Activated CD4-positive, alpha-beta T cell treated with anti-CD3 and anti-CD28 coated beads for 36 hours (primary cell): ENCODE measurements around the gene PPP4C. TPM values are rescaled to one million over a fixed set of nuclear protein-coding genes. Genes with fewer than 3 reads are reported as not detected.
A peak's percentile ranks its signal among the peaks of the same experiment; 100 is the strongest.
"Not testable (repeated sequence)": the region's sequence is repeated elsewhere in the genome, so short reads cannot be mapped to it uniquely, and the experiment has no call there.

Experiments used
- ATAC-seq: fragments of 200-7000 bp; cut with Tn5 transposase; one replicate; pipeline ENCODE4 v1.10.0; 2021; ENCODE audit warnings: mild to moderate bottlenecking, moderate library complexity
- CTCF ChIA-PET: fragments of 350-600 bp; sonication (Branson Sonifier 250); formaldehyde crosslinking; loops from one replicate; lab custom pipeline; 2021; ENCODE audit warnings: antibody characterized with exemption; lab: Charles Lee
- POLR2A ChIA-PET: fragments of 350-600 bp; sonication (Branson Sonifier 250); formaldehyde crosslinking; loops from one replicate; lab custom pipeline; 2021; ENCODE audit warnings: antibody characterized with exemption, inconsistent platforms; lab: Charles Lee
- DNase-seq: peaks from one replicate; pipeline ENCODE4 v3.0.0-alpha.2; 2020
- H3K27ac Mint-ChIP-seq: one replicate; pipeline ENCODE4 v1.8.0; 2021; ENCODE audit warnings: mixed read lengths
- H3K27me3 Mint-ChIP-seq: one replicate; pipeline ENCODE4 v1.8.0; 2021; ENCODE audit warnings: mixed read lengths
- H3K36me3 Mint-ChIP-seq: one replicate; pipeline ENCODE4 v1.8.0; 2021; ENCODE audit warnings: low read depth, mixed read lengths
- H3K4me1 Mint-ChIP-seq: one replicate; pipeline ENCODE4 v1.8.0; 2021; ENCODE audit warnings: mixed read lengths
- H3K4me3 Mint-ChIP-seq: one replicate; pipeline ENCODE4 v1.8.0; 2021; ENCODE audit warnings: mild to moderate bottlenecking, moderate library complexity, mixed read lengths
- H3K9me3 Mint-ChIP-seq: one replicate; pipeline ENCODE4 v1.8.0; 2021; ENCODE audit warnings: low read depth, mixed read lengths
- intact Hi-C, 2 experiments: fragments of 100-400 bp; cut with DNase I in 1 of 2; cut with micrococcal nuclease in 1 of 2; formaldehyde crosslinking; loops; one replicate each; pipeline versions ENCODE4 v1.14.2 to v1.15.1; 2022 to 2024; cut with DNase I, micrococcal nuclease
- total RNA-seq, 2 experiments: library from RNA; stranded (reverse); gene quantifications; one replicate each; pipeline ENCODE4 v1.2.3, GENCODE V29; 2021

The PPP4C gene
- total RNA-seq, 2 experiments from 2014 or later: 106 to 113 TPM

DNA sequence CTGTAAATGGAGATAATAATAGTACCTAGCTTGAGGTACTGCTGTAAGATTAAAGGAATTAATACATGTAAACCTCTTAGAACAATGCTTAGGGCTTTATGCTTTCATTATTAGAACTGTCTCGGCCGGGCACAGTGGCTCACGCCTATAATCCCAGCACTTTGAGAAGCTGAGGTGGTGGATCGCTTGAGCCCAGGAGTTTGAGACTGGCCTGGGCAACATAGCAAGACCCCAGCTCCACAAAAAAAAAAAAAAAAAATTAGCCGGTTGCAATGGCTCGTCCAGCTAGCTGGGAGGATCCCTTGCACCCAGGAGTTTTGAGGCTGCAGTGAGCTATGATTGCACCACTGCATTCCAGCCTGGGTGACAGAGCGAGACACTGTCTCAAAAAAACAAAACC, 39.0 kb downstream of the PPP4C start:
- H3K4me1 Mint-ChIP-seq, POLR2A ChIA-PET, H3K9me3 Mint-ChIP-seq, ATAC-seq, DNase-seq, H3K27ac Mint-ChIP-seq, H3K4me3 Mint-ChIP-seq, H3K27me3 Mint-ChIP-seq: not testable (repeated sequence)
- CTCF ChIA-PET: interaction anchor here (4.6 kb wide), 1 partner anchor 22 kb away, joined by 31 read pairs; the partner anchor contains the start of gene TBX6
- peaks cover 13% of the 10 kb centered on the region for H3K36me3 Mint-ChIP-seq
- intact Hi-C loops: loop anchor here in 1 of 2 experiments (10.0 kb wide), 1 partner anchor 290 kb away; the partner anchor contains the start of gene ZNF771

DNA sequence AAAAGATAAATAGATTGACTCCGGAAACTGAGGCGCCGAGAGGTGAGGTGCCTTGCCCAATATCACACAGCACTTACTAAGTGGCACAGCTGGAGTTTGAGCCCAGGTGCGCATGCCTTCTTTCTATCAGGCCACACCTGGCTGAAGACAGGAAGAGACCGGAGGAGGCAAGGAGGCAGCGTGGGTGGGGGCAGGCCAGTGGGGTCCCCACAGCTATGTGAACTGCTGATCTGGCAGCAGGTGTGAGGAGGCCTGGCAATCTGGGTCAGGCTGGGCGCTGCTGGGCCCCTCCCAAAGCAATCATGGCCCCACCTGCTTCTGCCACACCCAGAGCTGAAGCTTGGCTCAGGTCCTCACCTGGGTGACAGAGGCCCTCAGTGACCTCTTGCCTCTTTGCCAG, 39.4 kb downstream of the PPP4C start:
- Mint-ChIP-seq H3K27ac (no peak overlapping the region), H3K9me3 (no peaks in the 10 kb centered on the region), H3K27me3 (no peaks in the 10 kb centered on the region), H3K36me3 (peaks cover 13% of the 10 kb centered on the region), H3K4me3 (no peak overlapping the region), H3K4me1 (peaks cover 6% of the 10 kb centered on the region)
- no peak for ATAC-seq
- DNase-seq: no peak
- CTCF ChIA-PET: no interaction called here
- POLR2A ChIA-PET: no interaction called here
- intact Hi-C loops: loop anchor here in 1 of 2 experiments (10.0 kb wide), 1 partner anchor 290 kb away; the partner anchor contains the start of gene ZNF771

GRCh38 chr16:30116291-30117207, 40.8 kb downstream of the PPP4C start:
- DNase-seq (no peak), ATAC-seq (no peak)
- Mint-ChIP-seq H3K9me3 (no peaks in the 10 kb centered on the region), H3K27me3 (no peaks in the 10 kb centered on the region), H3K27ac (no peak overlapping the region), H3K4me3 (no peak overlapping the region), H3K4me1 (peaks cover 8% of the 10 kb centered on the region), H3K36me3 (peaks cover 10% of the 10 kb centered on the region)
- ChIA-PET CTCF (interaction anchor here (0.9 to 1.1 kb wide), 2 partner anchors 25 to 36 kb away, joined by 4 to 6 read pairs; partner anchors contain the start of gene TBX6), POLR2A (no interaction called here)
- intact Hi-C loops: loop anchor here in 1 of 2 experiments (10.0 kb wide), 1 partner anchor 288 kb away; the partner anchor contains the start of gene ZNF771

DNA sequence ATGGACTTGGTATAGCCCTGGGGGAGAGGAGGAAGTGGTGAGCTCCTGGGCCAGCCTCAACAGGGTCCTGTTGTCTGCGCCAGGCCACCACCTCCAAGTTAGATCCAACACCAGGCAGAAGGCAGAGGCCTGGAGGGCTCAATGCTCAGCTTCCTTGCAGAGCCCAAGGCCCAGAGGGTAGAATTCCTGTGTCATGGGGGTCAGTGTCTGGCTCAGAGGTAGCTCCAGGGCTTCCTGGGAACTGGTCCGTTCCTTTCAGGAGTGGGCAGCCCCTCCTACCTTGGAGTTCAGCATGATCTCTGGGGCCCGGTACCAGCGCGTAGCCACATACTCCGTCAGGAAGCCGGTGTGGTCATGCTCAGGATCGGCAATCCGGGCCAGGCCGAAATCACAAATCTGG, 42.0 kb downstream of the PPP4C start:
- DNase-seq (no peak), ATAC-seq (no peak)
- H3K4me3 Mint-ChIP-seq: no peak overlapping the region
- ChIA-PET POLR2A (no interaction called here), CTCF (interaction anchor here (0.9 kb wide), 1 partner anchor 35 kb away, joined by 4 read pairs; no protein-coding TSS in a partner anchor)
- intact Hi-C loops: loop anchor here in 1 of 2 experiments (10.0 kb wide), 1 partner anchor 287 kb away; the partner anchor contains the start of gene ZNF771
- H3K27ac Mint-ChIP-seq: no peak overlapping the region
- H3K36me3 Mint-ChIP-seq: peaks cover 6% of the 10 kb centered on the region
- no peaks in the 10 kb centered on the region for H3K9me3 Mint-ChIP-seq
- H3K27me3 Mint-ChIP-seq: no peaks in the 10 kb centered on the region
- peaks cover 16% of the 10 kb centered on the region for H3K4me1 Mint-ChIP-seq

GRCh38 chr16:30119428-30119827, 43.6 kb downstream of the PPP4C start:
- H3K4me3 Mint-ChIP-seq: no peak overlapping the region
- no peaks in the 10 kb centered on the region for H3K9me3 Mint-ChIP-seq
- no peak overlapping the region for H3K27ac Mint-ChIP-seq

DNA sequence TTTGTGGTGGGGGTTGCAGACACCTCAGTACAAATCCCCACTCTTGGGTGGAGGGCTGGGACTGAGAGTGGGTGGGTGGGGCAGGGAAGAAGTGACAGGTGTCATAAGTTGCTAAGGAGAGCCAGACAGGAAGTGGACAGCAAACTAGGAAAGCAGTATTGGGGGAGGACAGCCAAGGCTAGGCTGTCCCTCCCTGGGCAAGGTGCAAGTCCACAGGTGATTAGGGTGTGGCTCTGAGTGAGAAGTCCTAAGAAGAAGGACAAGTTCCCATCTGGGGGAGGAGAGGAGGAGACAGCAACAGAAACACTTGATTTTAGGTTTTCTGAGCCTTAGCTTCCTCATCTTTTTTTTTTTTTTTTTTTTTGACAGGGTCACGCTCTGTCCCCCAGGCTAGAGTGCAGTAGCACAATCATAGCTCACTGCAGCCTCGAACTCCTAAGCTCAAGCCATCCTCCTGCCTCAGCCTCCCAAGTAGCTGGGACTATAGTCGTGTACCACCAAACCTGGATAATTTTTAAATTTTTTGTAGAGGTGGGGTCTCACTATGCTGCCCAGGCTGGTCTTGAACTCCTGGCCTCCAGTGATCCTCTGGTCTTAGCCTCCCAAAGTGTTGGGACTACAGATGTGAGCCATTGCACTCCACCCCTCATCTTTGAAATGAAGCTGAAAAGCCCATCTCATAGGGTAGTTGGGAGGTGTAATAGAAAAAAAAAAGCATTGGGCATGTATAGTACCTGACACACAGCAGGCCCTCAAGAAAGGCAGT, 44.7 kb downstream of the PPP4C start:
- no peaks in the 10 kb centered on the region for H3K9me3 Mint-ChIP-seq
- intact Hi-C loops: loop anchor here in 1 of 2 experiments (10.0 kb wide), 1 partner anchor 494 kb away; the partner anchor contains the start of gene ZNF689
- peak overlapping the region; percentile 31 for H3K27ac Mint-ChIP-seq
- POLR2A ChIA-PET: interaction anchor here (0.7 kb wide), 1 partner anchor 690 kb away, joined by 5 read pairs; no protein-coding TSS in a partner anchor
- H3K4me1 Mint-ChIP-seq: peaks cover 17% of the 10 kb centered on the region
- no peak for DNase-seq
- CTCF ChIA-PET: interaction anchor here (0.9 to 2.4 kb wide), 2 partner anchors 9 to 28 kb away, joined by 4 to 11 read pairs; partner anchors contain the start of gene TBX6
- no peak for ATAC-seq
- no peaks in the 10 kb centered on the region for H3K27me3 Mint-ChIP-seq
- peaks cover 6% of the 10 kb centered on the region for H3K36me3 Mint-ChIP-seq
- no peak overlapping the region for H3K4me3 Mint-ChIP-seq

More at GRCh38 chr16:30119428-30119827, 43.6 kb downstream of the PPP4C start:
- ATAC-seq (no peak), DNase-seq (no peak)
- Mint-ChIP-seq H3K4me1 (peaks cover 17% of the 10 kb centered on the region), H3K27me3 (no peaks in the 10 kb centered on the region), H3K36me3 (peaks cover 6% of the 10 kb centered on the region)
- intact Hi-C loops: loop anchor here in 1 of 2 experiments (10.0 kb wide), 1 partner anchor 285 kb away; the partner anchor contains the start of gene ZNF771
- ChIA-PET POLR2A (interaction anchor here (0.7 kb wide), 2 partner anchors 54 to 510 kb away, joined by 3 to 4 read pairs; partner anchors contain the start of gene ALDOA), CTCF (interaction anchor here (0.9 kb wide), 1 partner anchor 27 kb away, joined by 4 read pairs; the partner anchor contains the start of gene TBX6)

DNA sequence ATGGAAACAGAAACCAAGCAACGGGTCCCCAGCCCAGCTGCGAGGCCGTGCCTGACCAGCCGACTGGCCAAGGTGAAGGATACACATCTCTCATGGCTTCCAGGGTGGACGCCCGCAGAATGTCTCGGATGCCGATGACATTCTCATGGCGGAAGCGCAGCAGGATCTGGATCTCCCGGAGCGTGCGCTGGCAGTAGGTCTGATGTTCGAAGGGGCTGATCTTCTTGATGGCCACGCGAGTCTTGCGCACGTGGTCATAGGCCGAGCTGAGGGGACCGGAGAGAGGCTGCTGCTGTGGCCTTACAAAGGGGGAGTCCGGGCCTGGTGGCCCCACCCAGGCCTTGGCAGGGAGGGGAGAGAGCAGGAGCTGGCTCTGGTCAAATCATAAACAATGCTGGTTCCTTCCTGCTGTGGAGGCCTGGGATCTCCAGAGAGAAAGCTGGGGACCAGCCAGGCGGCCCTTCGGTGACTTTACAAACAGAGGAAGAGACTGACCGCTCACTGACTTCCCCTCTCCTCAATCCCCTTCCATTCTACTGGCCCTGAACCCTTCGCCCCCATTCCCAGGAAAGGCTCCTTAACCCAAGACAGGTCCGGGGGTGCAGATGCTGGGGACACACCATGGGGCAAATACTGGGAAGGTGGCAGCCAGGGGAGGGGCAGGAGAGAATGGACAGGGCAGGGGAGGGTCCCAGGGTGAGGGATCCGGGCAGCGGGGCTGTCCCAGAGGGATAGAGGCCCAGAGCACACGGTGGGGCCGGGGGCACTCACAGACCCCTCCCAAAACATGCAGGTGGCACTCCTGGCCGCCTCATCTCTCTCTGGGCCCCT, 46.2 kb downstream of the PPP4C start:
- H3K27ac Mint-ChIP-seq: peak overlapping the region; percentile 76
- ChIA-PET CTCF (interaction anchor here (2.4 kb wide), 1 partner anchor 11 kb away, joined by 11 read pairs; no protein-coding TSS in a partner anchor), POLR2A (no interaction called here)
- no peak for ATAC-seq
- H3K4me1 Mint-ChIP-seq: peaks cover 17% of the 10 kb centered on the region
- DNase-seq: no peak
- H3K36me3 Mint-ChIP-seq: peaks cover 6% of the 10 kb centered on the region
- no peaks in the 10 kb centered on the region for H3K27me3 Mint-ChIP-seq
- H3K9me3 Mint-ChIP-seq: no peaks in the 10 kb centered on the region
- intact Hi-C loops: loop anchor here in 1 of 2 experiments (10.0 kb wide), 1 partner anchor 493 kb away; the partner anchor contains the start of gene ZNF689
- H3K4me3 Mint-ChIP-seq: peak overlapping the region; percentile 87

DNA sequence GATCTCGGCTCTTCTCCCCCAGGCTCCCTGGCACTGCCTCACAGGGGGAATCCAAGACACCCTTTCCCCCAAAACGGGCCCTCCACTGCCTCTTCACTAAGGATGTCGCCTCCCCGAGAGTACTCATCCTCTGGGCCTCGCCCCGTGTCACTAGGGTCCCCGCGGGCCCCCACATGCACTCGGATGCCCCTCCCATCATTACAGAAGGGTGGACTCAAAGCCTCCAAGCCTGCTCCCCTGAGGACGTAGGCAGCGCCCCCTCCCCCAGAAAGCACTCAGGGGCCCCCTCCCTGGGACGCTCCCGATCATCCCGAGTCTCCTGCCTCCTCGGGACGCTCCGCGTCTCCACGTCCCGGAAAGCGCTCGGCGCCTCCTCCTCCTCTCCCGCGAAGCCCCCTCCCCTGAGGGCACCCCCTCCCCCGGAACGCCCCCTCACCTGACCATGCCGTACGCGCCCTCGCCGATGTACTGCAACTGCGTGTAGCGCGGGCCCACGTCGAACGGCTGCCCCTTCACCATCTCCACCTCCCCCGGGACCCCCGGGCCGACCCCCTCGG, 46.9 kb downstream of the PPP4C start:
- Mint-ChIP-seq H3K27me3 (no peaks in the 10 kb centered on the region), H3K4me3 (peak overlapping the region; percentile 87), H3K27ac (peak overlapping the region; percentile 89), H3K36me3 (peaks cover 6% of the 10 kb centered on the region), H3K9me3 (no peaks in the 10 kb centered on the region), H3K4me1 (peaks cover 17% of the 10 kb centered on the region)
- ChIA-PET CTCF (interaction anchor here (2.4 kb wide), 1 partner anchor 11 kb away, joined by 11 read pairs; no protein-coding TSS in a partner anchor), POLR2A (no interaction called here)
- intact Hi-C loops: loop anchor here in 1 of 2 experiments (1.0 to 10.0 kb wide), 9 partner anchors 26 to 536 kb away; partner anchors contain the start of genes ALDOA, CORO1A, FBRS and TBC1D10B
- ATAC-seq (peak; percentile 37), DNase-seq (peak; percentile 35)

DNA sequence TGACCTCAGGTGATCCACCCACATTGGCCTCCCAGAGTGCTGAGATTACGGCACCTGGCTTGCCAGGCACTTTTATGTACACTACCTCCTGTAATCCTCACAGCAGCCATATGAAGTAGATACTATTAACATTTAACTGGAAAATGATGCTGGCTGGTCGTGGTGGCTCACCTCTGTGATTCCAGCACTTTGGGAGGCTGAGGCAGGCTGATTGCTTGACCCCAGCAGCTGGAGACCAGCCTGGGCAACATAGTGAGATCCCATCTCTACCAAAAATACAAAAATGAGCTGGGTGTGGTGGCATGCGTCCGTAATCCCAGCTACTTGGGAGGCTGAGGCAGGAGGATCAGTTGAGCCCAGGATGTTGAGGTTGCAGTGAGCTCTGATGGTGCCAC, 49.2 kb downstream of the PPP4C start:
- Mint-ChIP-seq H3K9me3 (no peaks in the 10 kb centered on the region), H3K4me3 (no peak overlapping the region), H3K27me3 (no peaks in the 10 kb centered on the region), H3K27ac (no peak overlapping the region), H3K4me1 (peaks cover 17% of the 10 kb centered on the region), H3K36me3 (no peaks in the 10 kb centered on the region)
- ATAC-seq (no peak), DNase-seq (no peak)
- intact Hi-C loops: loop anchor here in 1 of 2 experiments (10.0 kb wide), 1 partner anchor 490 kb away; the partner anchor contains the start of gene ZNF689
- ChIA-PET POLR2A (no interaction called here), CTCF (interaction anchor here (1.9 kb wide), 1 partner anchor 13 kb away, joined by 11 read pairs; no protein-coding TSS in a partner anchor)
